H7 (cell line): ENCODE results near the gene FAM234A. TPM values are rescaled to one million over a fixed set of nuclear protein-coding genes. Genes with fewer than 3 reads are reported as not detected.

Experiments used
- DNase-seq: peaks from one replicate; pipeline ENCODE4 v3.0.0; 2012
- H3K27me3 ChIP-seq: 2 replicates; pipeline ENCODE4 v1.6.0; 2011; ENCODE audit warnings: mild to moderate bottlenecking, low read length; ENCODE audit not compliant: control insufficient read depth, insufficient read depth
- H3K36me3 ChIP-seq: replicated peaks from 2 replicates; pipeline ENCODE4 v1.5.1; 2011; ENCODE audit warnings: low read length; ENCODE audit not compliant: control insufficient read depth, insufficient read depth
- H3K4me3 ChIP-seq: 2 replicates; pipeline ENCODE4 v1.5.1; 2011; ENCODE audit warnings: low read depth, mild to moderate bottlenecking, control low read depth, low read length, moderate library complexity; ENCODE audit not compliant: insufficient read depth
- total RNA-seq: library from RNA; depleted of rRNA; stranded (reverse); fragments of >200 nt; shearing (Covaris generic); gene quantifications from 2 replicates; pipeline ENCODE4 v1.2.3, GENCODE V29; 2014; rRNA removed

Gene FAM234A
- total RNA-seq, 1 experiment from 2014 or later = 106 TPM

DNA sequence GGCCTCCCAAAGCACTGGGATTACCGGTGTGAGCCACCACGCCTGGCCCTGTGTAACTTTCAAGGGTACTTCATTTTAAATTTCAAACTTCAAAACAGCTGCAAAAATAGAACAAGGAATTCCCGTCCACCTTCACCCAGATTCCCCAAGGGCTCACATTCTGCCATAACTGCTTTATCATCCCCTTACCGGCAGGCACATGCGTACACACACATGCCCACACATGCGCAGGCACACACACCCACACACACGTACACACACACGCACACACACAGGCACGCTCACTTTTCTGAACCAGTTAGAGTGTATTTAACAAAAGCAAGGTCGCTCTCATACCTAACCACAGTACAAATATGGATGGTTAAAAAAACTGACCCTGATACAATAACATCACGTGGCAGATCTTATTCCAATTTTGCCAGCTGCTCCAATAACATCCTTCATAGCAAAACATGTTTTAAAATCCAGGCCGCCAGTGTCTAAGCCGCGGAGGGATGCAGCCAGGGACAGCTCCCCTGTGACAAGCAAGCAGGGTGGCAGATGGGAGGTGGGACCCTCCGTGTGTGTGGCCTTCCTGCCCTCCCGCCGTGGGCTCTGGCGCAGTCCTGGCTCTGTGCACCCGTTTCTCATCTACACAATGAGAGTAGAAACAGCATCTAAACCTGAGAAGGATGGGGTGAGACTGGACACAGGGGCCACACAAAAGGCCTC, 71.5 kb downstream of the FAM234A start:
- DNase-seq = no peak
- no peak overlapping the region for H3K4me3 ChIP-seq
- peaks cover 6% of the 10 kb centered on the region for H3K36me3 ChIP-seq
- no peaks in the 10 kb centered on the region for H3K27me3 ChIP-seq

DNA sequence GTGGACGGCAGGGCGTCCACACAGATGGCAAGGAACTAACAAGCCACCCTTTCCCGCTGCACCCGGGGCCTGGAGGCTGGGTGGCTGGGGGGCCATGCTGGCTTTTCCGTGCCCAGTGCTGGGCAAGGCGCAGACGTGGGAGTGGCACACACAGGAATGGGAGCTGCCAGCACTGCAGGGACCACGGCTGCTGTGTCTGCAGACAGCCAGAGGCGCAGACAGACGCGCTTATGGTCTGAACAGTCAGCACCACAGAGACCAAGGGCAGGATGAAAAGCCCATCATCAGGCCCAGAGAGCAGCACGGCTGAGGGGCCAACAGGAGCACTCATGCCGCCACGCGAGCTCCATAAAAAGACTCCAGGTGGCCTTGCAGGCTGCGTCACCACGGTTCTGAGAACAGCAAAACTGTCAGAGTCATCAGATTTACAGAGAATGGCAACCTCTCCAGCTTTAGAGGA, 72.3 kb downstream of the FAM234A start:
- Histone ChIP-seq H3K36me3 (peaks cover 8% of the 10 kb centered on the region), H3K27me3 (no peaks in the 10 kb centered on the region), H3K4me3 (no peak overlapping the region)
- DNase-seq = no peak

DNA sequence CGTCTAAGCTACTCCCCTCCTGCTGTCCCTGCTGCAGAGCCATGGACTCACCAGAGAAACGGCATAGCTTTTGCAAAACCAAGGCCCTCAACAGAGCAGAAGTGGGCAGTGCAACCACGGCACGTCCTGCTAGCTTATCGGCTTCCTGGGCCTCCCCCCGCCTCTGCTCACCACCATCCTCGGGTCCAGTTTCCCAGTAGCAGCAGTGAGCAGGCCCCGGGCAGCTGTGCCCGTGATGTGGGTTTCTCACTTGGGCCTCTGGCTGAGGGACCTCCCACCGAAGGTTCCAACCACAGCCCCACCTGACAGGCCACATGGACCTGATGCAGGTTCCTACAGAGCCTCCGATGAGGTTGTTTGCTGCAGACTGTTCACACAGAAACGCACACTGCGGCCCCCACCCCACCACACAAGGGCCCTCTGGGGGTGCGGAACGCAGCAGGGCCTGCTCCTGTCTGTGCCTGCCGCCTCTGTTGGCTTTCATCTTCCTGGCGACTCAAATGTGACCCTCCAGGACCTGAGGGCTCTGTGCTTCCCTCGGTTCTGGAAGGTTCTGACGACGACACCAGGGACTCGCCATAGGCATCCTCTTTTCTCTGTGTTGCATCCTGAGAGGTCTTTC, 73.2 kb downstream of the FAM234A start:
- Histone ChIP-seq H3K4me3 (no peak overlapping the region), H3K36me3 (peaks cover 9% of the 10 kb centered on the region), H3K27me3 (no peaks in the 10 kb centered on the region)
- DNase-seq = no peak

DNA sequence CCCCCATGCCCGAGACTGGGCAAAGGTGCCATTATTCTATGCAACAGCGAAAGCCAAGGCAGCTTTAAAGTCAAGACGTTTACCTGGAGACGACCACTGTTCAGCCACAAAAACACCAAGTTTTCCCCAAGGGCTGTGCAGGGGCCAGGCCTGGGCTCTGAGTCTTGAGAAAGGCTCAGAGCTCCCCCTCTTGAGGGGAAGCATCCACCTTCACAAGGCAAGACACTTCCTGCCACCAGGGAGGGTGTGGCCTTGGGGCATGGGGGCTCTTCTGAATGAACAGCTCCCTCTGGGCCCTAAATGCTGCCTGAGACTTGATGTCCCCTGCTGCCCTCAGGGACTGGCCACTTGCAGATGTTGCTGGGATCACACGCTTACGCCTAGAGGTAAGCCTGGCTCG, 74.9 kb downstream of the FAM234A start:
- H3K27me3 ChIP-seq = no peaks in the 10 kb centered on the region
- no peak overlapping the region for H3K4me3 ChIP-seq
- no peak for DNase-seq
- H3K36me3 ChIP-seq = peaks cover 11% of the 10 kb centered on the region

DNA sequence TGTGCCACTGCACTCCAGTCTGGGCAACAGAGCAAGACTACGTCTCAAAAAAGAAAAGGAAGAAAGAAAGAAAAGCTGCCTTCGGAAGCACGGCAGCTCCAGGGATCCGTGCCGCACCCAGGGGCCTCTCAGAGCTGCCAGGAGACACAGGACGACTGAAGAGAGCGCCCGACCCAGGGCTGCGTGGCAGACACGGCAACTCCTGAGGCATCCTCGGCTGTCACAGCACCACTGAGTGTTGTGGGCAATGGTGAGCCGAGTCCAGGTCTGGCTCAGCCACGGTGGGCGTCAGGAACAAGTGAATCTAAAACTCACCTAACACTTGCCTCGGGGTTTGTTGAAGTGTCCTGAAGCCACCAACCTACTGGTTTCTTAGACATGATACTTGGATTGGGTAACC, 77.1 kb downstream of the FAM234A start:
- no peak for DNase-seq

DNA sequence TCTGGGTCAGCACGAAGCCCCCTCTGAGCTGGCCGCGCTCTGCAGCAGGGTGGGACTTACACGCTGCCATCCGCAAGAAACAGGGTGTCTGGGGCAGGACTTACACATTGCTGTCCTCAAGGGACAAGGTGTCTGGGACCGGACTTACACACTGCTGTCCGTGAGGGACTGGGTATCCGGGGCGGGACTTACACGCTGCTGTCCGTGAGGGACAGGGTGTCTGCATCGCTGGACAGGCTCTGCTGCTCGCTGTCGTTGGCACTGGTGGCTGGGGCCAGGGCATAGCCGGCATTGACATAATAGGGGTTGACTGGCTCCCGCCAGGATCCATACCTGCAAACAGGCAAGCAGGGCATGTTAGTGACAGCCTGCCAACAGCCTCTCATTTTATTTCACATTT, 79.7 kb downstream of the FAM234A start:
- Histone ChIP-seq H3K36me3 (peaks cover 4% of the 10 kb centered on the region), H3K27me3 (no peaks in the 10 kb centered on the region), H3K4me3 (no peak overlapping the region)
- DNase-seq = no peak

More for the DNA sequence above, 77.1 kb downstream of the FAM234A start:
- Histone ChIP-seq H3K4me3 (no peak overlapping the region), H3K36me3 (peaks cover 10% of the 10 kb centered on the region), H3K27me3 (no peaks in the 10 kb centered on the region)

DNA sequence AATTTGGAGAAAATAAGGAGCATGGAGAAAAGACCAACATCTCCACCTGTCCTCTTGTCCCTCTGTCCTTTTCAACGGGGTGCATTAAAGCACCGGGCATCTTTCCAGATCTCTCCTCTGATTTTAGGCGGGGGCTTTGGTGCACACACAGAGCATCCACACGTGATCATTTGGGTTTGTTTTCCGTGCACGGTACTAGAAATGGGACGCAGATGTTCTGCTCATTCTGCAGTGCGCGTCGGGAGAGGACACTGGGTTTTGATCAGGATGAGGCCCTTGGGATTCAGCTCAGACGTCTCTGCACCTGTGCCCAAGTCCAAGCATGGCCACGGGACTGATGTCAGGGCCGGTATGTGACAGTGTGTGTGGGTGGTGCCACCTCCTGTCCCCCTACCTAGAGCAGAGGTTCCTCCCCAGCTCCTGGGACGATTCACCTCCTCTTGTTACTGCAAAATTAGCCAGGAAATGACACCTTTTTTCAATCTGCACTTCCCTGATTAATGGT, 80.2 kb downstream of the FAM234A start:
- no peaks in the 10 kb centered on the region for H3K27me3 ChIP-seq
- no peak for DNase-seq
- H3K36me3 ChIP-seq = peaks cover 4% of the 10 kb centered on the region
- H3K4me3 ChIP-seq = no peak overlapping the region

Other genes starting within 250 kb of the FAM234A start
- gene POLR3K, start 181.2 kb upstream of the FAM234A start, total RNA-seq = 11.0 and 13.5 TPM in 2 replicates
- 39.5 and 52.9 TPM in 2 replicates for gene SNRNP25, start 181.0 kb upstream of the FAM234A start, total RNA-seq
- gene RHBDF1, start 162.2 kb upstream of the FAM234A start, total RNA-seq = 38.2 and 42.5 TPM in 2 replicates
- 140 and 181 TPM in 2 replicates for gene MPG, start 156.6 kb upstream of the FAM234A start, total RNA-seq
- 9.9 and 10.9 TPM in 2 replicates for gene NPRL3, start 96.1 kb upstream of the FAM234A start, total RNA-seq
- not detected in 2 replicates for gene HBZ, start 82.2 kb upstream of the FAM234A start, total RNA-seq
- gene HBM, start 68.8 kb upstream of the FAM234A start, total RNA-seq = not detected in 2 replicates
- not detected in 2 replicates for gene HBA2, start 61.9 kb upstream of the FAM234A start, total RNA-seq
- gene HBA1, start 58.1 kb upstream of the FAM234A start, total RNA-seq = not detected in 2 replicates
- gene HBQ1, start 54.4 kb upstream of the FAM234A start, total RNA-seq = 0.59 and 1.6 TPM in 2 replicates
- 56.6 and 92.9 TPM in 2 replicates for gene LUC7L, start 5.4 kb upstream of the FAM234A start, total RNA-seq
- 0.69 and 0.81 TPM in 2 replicates for gene RGS11, start 41.1 kb downstream of the FAM234A start, total RNA-seq
- gene ARHGDIG, start 45.8 kb downstream of the FAM234A start, total RNA-seq = 4.0 and 5.3 TPM in 2 replicates
- 0.15 and 2.1 TPM in 2 replicates for gene PDIA2, start 48.3 kb downstream of the FAM234A start, total RNA-seq
- gene AXIN1, start 117.9 kb downstream of the FAM234A start, total RNA-seq = 52.4 and 57.8 TPM in 2 replicates
- gene MRPL28, start 135.7 kb downstream of the FAM234A start, total RNA-seq = 225 and 242 TPM in 2 replicates
- 107 and 112 TPM in 2 replicates for gene PGAP6, start 147.2 kb downstream of the FAM234A start, total RNA-seq
- 400 and 507 TPM in 2 replicates for gene NME4, start 162.4 kb downstream of the FAM234A start, total RNA-seq
- gene DECR2, start 167.1 kb downstream of the FAM234A start, total RNA-seq = 20.1 and 21.4 TPM in 2 replicates
- gene RAB11FIP3, start 190.8 kb downstream of the FAM234A start, total RNA-seq = 25.2 and 27.9 TPM in 2 replicates